SH-SY5Y (cell line): Measurements from ENCODE around the gene NLRP14.

Experiments
- GATA2 ChIP-seq: IDR thresholded peaks from 2 replicates; pipeline ENCODE4 v1.6.1; 2011; ENCODE audit warnings: mild to moderate bottlenecking, low read depth, low read length
- GATA3 ChIP-seq: IDR thresholded peaks from 2 replicates; pipeline ENCODE4 v1.6.1; 2011; ENCODE audit warnings: low read depth, mild to moderate bottlenecking, low read length, moderate library complexity

The NLRP14 gene

DNA sequence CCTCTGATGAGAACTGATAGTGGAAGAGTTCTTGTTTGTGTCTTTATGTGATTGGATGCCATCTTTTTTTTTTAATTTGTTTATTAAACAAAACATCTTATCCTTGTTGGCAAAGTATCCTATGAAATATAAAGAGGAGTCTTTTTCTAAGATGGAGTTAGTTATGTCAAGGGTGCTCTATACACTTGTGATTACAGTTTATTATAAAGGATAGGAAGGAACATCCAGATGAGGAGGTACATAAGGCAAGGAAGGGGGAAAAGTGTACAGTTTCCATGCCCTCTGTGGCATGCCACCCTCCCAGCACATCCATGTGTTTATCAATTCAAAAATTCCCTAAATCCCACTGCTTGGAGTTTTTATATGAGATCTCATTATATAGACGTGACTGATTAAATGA, 61.2 kb downstream of the NLRP14 start:
- TF ChIP-seq GATA3 = no peak

DNA sequence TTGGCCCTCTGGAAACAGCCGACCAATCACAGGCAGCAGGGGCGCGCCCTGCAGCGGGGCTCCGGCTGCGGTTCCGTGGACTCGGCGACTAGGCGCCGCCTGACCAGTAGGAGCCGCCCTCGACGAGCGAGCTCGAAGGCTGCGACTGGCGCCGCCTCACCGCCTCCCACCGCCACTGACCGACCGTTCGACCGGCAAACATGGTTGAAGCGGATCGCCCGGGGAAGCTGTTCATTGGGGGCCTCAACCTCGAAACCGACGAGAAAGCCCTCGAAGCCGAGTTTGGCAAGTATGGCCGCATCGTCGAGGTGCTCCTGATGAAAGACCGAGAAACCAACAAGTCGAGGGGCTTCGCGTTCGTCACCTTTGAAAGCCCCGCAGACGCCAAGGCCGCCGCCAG, 68.6 kb downstream of the NLRP14 start, which contains the start of gene RBMXL2:
TSS of gene RBMXL2 (plus strand) at position 78 of the 400 bp plus-strand sequence. CDS start at position 201, 123 bp downstream.
- no peak for TF ChIP-seq GATA2
- no peak for TF ChIP-seq GATA3

DNA sequence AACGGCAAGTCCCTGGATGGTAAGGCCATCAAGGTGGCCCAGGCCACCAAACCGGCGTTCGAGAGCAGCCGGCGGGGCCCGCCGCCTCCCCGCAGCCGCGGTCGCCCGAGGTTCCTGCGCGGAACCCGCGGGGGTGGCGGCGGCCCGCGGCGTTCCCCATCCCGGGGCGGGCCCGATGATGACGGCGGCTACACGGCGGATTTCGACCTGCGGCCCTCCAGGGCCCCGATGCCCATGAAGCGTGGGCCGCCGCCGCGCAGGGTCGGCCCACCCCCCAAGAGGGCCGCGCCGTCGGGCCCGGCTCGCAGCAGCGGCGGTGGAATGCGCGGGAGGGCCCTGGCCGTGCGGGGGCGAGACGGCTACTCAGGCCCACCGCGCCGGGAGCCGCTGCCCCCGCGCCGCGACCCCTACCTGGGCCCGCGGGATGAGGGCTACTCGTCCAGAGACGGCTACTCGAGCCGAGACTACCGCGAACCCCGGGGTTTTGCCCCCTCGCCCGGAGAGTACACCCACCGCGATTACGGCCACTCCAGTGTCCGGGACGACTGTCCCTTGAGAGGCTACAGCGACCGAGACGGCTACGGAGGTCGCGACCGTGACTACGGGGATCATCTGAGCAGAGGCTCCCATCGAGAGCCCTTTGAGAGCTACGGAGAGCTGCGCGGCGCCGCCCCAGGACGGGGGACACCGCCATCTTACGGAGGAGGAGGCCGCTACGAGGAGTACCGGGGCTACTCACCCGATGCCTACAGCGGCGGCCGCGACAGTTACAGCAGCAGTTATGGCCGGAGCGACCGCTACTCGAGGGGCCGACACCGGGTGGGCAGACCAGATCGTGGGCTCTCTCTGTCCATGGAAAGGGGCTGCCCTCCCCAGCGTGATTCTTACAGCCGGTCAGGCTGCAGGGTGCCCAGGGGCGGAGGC, 69.3 kb downstream of the NLRP14 start:
- TF ChIP-seq GATA2 (no peak), GATA3 (no peak)

DNA sequence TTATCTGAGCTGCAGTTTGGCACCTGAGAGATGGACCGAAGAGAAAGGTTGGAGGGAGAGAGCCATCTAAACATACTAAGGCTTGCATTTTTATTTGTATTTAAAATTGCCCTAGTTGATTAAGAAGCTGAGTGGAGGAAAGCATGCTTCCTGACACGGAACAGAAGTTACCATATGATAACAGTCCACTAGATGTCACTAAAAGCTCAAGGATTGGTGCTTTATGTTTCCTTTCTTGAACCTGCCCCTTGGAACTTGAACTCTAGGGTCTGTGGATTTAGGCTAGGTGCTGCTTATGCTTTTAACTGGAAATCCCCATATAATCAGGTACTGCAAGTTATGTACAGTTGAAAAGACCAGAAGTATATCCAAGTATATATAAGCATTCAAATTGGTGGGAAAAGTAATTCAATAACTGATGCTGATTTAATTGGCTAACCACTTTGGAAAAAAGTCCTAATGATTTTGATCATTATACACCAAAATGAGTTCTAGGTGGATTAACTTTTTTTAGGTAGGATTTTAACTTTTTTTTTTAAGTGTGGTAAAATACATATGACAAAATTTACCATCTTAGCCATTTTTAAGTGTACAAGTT, 78.1 kb downstream of the NLRP14 start:
- no peak for TF ChIP-seq GATA3

DNA sequence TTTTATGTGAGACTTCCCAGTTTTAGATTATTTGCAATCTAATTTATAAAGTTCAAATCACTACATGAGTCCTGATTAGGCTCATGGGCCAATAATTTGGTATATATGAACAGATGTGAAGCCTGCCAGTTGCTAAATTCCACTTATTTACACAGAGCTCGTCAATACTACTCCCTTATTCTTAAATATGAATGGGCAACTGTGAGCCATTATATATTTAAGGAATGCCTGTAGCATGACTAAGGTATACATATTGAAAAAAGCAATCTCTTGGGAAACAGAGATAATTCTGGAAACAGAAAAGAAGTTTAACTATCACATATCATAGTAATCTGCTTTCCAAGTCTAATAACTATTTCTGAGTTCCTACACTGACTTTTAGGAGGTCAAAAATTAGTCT, 95.5 kb downstream of the NLRP14 start:
- TF ChIP-seq GATA3 (no peak), GATA2 (no peak)

DNA sequence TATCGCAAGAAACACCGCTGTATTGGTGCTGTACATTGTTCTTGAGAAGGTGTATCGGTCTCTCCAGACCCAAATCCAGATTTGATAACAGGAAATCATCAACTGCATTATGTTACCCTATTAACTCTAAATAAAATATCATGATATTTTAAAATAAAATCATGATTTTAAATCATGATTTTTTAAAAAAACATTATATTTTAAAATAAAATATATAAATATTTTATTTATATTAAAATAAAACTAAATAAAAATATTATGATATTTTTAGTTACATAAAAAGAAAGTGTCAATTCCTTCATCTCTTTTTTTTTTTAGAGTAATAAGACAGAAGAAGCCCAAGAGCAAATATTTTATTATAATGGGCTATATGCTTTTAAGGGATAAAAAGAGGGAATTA, 96.1 kb downstream of the NLRP14 start:
- TF ChIP-seq GATA2 = no peak
- no peak for TF ChIP-seq GATA3
